DND-41 (cell line): Measurements from ENCODE around the gene SYCP2.

Experiments
- ATAC-seq: fragments of 200-7000 bp; cut with Tn5 transposase; 3 replicates; pipeline ENCODE4 v1.9.1; 2021; ENCODE audit warnings: low read depth; ENCODE audit not compliant: insufficient read depth
- DNase-seq: peaks from one replicate; pipeline ENCODE4 v3.0.0-alpha.2; 2020
- H2AFZ ChIP-seq: 2 replicates; pipeline ENCODE4 v1.6.0; 2012; ENCODE audit warnings: low read depth, low read length
- H3K27ac ChIP-seq: 2 replicates; pipeline ENCODE4 v1.5.1; 2012; ENCODE audit warnings: low read length, inconsistent platforms
- H3K27me3 ChIP-seq: fragments of 200-600 bp; sonication (generic); 2 replicates; pipeline ENCODE4 v1.6.0; 2012; ENCODE audit warnings: low read length, mild to moderate bottlenecking, inconsistent platforms; ENCODE audit not compliant: insufficient read depth, poor library complexity
- H3K36me3 ChIP-seq: 2 replicates; pipeline ENCODE4 v1.5.1; 2012; ENCODE audit warnings: low read length, inconsistent platforms; ENCODE audit not compliant: insufficient read depth
- H3K4me1 ChIP-seq: 2 replicates; pipeline ENCODE4 v1.5.1; 2012; ENCODE audit warnings: mild to moderate bottlenecking, low read length; ENCODE audit not compliant: insufficient read depth
- H3K4me2 ChIP-seq: 2 replicates; pipeline ENCODE4 v1.6.0; 2012; ENCODE audit warnings: mild to moderate bottlenecking, moderate library complexity, low read length, inconsistent platforms; ENCODE audit not compliant: insufficient read depth
- H3K4me3 ChIP-seq, 2 experiments: fragments of 200-600 bp in 1 of 2; shearing (Covaris generic) in 1 of 2; 2 replicates each; pipeline ENCODE4 v1.5.1; 2012 to 2016; ENCODE audit warnings: inconsistent platforms in 2 of 2, low read length in 2 of 2, mild to moderate bottlenecking in 2 of 2, low read depth in 1 of 2, moderate library complexity in 1 of 2
- H3K79me2 ChIP-seq: 2 replicates; pipeline ENCODE4 v1.6.0; 2012; ENCODE audit warnings: low read length, inconsistent platforms; ENCODE audit not compliant: insufficient read depth
- H3K9ac ChIP-seq: 2 replicates; pipeline ENCODE4 v1.6.0; 2012; ENCODE audit warnings: low read depth, mild to moderate bottlenecking, inconsistent platforms, low read length, moderate library complexity
- H3K9me3 ChIP-seq: 2 replicates; pipeline ENCODE4 v1.5.1; 2012; ENCODE audit warnings: low read length, moderate library complexity, mild to moderate bottlenecking, inconsistent platforms; ENCODE audit not compliant: insufficient read depth, severe bottlenecking
- H4K20me1 ChIP-seq: 2 replicates; pipeline ENCODE4 v1.6.0; 2012; ENCODE audit warnings: low read length; ENCODE audit not compliant: insufficient read depth
- CTCF ChIP-seq: IDR thresholded peaks from 2 replicates; pipeline ENCODE4 v1.5.1; 2012; ENCODE audit warnings: borderline replicate concordance, low read length, moderate library complexity, mild to moderate bottlenecking; ENCODE audit not compliant: poor library complexity, severe bottlenecking; ENCODE audit errors: extremely low read depth
- EZH2 ChIP-seq: IDR thresholded peaks from 3 replicates; pipeline ENCODE4 v1.6.1; 2012; ENCODE audit warnings: borderline replicate concordance, low read depth, mild to moderate bottlenecking, moderate library complexity, low read length, inconsistent platforms; ENCODE audit not compliant: severe bottlenecking

SYCP2 gene

GRCh38 chr20:59823491-59824259 is 109.8 kb downstream of the SYCP2 start:
- Histone ChIP-seq H2AFZ (no peak overlapping the region), H4K20me1 (no peaks in the 10 kb centered on the region), H3K27me3 (peaks cover 14% of the 10 kb centered on the region), H3K27ac (no peak overlapping the region), H3K4me1 (no peaks in the 10 kb centered on the region), H3K4me3 (no peak overlapping the region), H3K36me3 (no peaks in the 10 kb centered on the region), H3K9ac (no peak overlapping the region), H3K9me3 (no peaks in the 10 kb centered on the region), H3K79me2 (no peaks in the 10 kb centered on the region), H3K4me2 (no peak overlapping the region)
- DNase-seq = no peak
- TF ChIP-seq EZH2 = no peak
- TF ChIP-seq CTCF = no peak
- ATAC-seq = no peak

GRCh38 chr20:59823030-59823423 is 110.4 kb downstream of the SYCP2 start:
- no peak for DNase-seq
- no peaks in the 10 kb centered on the region for H3K36me3 ChIP-seq
- TF ChIP-seq EZH2 (no peak), CTCF (no peak)

GRCh38 chr20:59822291-59823029 is 111.0 kb downstream of the SYCP2 start:
- no peaks in the 10 kb centered on the region for H3K79me2 ChIP-seq
- no peaks in the 10 kb centered on the region for H3K9me3 ChIP-seq

More at GRCh38 chr20:59823030-59823423, 110.4 kb downstream of the SYCP2 start:
- no peaks in the 10 kb centered on the region for H3K4me1 ChIP-seq
- no peak overlapping the region for H3K4me3 ChIP-seq
- H3K27ac ChIP-seq = no peak overlapping the region
- no peak overlapping the region for H3K4me2 ChIP-seq
- H3K27me3 ChIP-seq = peaks cover 7% of the 10 kb centered on the region
- no peaks in the 10 kb centered on the region for H4K20me1 ChIP-seq
- no peaks in the 10 kb centered on the region for H3K79me2 ChIP-seq
- no peaks in the 10 kb centered on the region for H3K9me3 ChIP-seq
- no peak for ATAC-seq
- H2AFZ ChIP-seq = no peak overlapping the region
- no peak overlapping the region for H3K9ac ChIP-seq

More at GRCh38 chr20:59822291-59823029, 111.0 kb downstream of the SYCP2 start:
- ATAC-seq (no peak), DNase-seq (no peak)
- Histone ChIP-seq H4K20me1 (no peaks in the 10 kb centered on the region), H3K27ac (no peak overlapping the region), H3K4me1 (no peaks in the 10 kb centered on the region), H3K36me3 (no peaks in the 10 kb centered on the region), H3K27me3 (peaks cover 4% of the 10 kb centered on the region), H3K9ac (no peak overlapping the region), H3K4me2 (no peak overlapping the region), H2AFZ (no peak overlapping the region), H3K4me3 (no peak overlapping the region)
- TF ChIP-seq EZH2 (no peak), CTCF (no peak)
